NCI-H1694 (cell line): ENCODE results near the gene OAT.

ENCODE experiments used
- DNase-seq: peaks from one replicate; lab custom pipeline; 2025; lab: John Stamatoyannopoulos, UW

OAT gene

DNA sequence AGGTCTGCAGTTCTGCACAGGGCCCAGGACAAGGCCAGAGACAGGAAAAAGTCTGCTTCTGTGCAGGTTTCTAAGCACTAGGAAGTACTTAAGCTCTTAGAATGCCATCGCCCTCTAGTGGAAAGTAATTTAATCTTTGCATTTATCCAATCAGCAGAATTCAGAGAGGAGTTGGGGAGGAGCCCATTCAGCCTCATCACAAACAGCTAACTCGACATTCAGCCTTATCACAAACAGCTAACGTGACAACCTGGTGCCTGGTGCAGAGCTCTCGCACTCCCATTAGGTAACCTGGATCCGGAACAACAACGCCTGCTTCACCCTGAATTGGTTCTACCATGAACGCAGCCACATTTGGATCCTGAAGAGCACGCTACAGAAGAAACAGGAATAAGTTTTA, 15.2 kb downstream of the OAT start:
- peak; percentile 64 for DNase-seq

DNA sequence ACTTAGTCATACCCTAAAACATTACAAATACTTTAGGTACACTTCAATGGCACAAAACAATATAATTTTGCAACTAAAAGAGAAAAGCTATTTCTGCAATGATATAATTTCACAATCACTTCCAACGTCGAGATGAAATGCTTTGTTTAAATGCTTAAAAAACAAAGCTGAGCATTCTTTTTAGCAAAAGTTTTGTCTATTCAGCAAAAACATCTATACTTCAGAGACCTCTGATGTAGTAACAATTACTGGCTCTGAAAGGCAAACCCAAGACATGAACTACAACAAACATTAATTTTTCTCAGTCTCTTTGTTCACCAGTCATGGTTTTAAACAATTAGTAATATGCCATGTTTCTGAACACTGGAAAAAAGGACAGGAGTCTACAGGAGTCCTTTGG, 16.4 kb downstream of the OAT start:
- DNase-seq: no peak

DNA sequence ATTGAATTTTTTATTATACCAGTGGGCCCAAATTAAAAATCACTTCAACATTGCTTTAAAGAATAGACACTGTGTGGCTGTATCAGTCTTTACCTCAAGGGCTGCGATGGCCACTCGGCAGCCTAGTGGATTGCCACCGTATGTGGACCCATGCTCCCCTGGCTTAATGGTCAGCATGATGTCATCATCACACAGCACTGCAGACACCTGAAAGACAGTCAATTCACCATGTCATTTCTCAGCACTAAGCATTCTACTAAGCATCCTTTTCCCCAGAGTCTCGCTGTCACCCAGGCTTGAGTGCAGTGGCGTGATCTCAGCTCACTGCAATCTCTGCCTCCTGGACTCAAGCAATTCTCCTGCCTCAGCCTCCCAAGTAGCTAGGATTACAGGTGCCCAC, 17.1 kb downstream of the OAT start:
- DNase-seq: no peak

DNA sequence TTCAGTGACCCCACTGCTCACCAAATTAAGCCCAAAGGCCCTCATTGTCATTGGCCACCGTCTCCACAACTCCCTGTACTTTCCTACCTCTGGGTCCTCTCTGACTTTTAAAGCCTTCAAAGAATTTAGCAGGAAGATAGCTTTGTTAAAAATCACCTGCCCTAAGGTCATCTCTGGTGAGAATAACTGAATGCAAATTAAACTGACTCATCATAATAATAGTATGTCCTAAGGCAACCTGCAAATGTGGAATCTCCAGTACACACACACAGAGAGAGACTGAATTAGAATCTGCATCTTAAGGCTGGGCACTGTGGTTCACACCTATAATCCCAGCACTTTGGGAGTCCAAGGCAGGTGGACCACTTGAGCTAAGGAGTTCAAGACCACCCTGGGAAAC, 24.1 kb downstream of the OAT start:
- DNase-seq: no peak

DNA sequence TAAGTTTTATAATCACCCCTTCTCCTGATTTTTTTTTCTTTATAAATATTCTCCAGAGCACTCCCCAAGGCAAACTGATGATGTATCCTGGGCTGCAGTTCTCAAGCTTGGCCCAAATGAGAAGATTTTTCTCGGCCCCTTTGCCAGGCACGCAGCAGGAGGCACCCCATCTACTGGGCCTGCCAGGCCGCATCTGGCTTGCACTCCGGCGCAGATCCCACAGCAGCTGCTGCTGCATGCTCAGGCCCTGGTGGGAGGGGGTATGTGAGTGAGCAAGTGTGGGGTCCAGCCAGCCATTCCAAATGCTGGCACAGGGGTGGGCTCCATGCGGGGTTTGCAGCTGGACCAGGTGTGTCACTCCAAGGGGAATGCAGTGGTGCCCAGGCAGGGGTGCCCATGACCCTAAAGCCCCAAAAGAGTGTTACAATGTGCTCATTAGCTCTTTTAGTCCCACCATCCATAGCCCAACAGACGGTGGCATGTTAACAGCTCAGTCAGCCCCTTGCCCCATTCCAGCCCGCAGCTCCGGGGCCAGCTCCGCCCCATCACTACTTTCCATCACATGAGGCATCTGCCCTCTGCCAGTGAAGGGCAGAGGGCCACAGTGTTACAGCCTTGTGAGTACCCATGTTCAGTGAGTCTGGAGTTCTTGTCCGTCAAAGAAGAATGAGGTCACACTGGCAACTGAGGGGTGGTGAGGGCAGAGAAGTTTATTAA, 25.9 kb downstream of the OAT start:
- DNase-seq: no peak

DNA sequence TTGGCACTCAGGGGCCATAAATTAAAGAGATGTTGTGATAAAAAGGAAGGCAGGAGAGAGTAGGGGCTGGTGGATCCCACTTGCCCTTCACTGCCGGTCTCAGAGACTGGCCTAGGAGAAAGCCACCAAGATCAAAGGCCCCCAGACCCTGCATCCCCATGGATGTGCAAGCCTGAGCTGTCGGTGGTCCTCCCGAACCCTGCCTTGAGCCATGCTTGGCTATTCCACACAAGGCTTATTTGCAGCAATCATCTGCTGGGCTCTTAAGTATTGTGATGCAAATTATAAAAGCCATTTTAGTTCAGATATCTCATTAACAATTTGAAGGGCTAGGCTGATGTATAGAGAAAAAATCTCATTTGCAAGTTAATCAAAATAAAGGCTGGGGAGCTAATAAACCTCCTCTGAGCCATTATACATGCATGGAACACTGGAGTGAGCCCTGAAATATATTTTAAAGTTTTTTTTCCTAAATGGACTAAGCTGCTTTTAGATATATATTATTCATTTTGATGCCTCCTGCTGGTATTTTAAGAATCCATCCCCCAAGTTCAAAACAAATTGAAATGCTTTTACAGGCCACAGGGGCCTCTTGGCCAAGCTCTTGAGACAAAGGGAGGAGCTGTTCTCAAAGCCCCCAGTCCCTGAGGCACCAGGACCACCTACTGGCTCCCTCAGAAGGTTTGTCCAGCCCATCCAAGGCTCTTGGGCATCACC, 28.1 kb downstream of the OAT start:
- no peak for DNase-seq

DNA sequence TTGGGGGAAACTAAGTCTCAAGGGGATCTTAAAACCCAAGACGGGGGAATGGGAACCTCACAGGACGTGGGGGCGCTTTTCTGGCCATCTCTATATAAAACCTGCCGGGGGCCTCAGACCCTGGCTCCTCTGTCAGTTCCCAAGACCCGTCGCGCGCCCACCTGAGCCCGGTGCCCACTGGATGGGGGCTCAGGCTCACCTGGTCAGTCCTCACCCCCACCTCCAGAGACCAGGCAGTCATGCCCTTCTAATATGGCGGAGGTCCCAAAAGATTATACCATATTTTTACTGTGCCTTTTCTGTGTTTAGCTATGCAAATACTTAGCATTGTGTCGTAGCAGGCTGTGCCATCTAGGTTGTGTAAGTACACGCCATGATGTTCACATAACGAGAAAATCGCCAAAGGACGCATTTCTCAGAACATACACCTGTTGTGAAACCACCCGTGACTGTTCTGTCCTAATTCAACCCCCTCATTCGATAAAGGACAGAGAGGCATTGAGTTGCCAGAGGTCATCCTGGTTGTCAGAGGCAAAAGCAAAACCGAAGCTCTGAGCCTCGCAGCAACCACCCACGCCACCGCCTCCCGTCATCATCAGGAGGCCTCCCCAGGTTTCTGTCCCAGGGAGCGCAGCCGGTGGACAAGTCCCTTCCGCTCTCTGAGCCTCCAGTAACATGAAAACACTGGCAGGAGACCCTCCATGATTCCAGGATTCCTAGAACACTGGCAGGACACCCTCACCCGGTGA, 28.9 kb downstream of the OAT start:
- DNase-seq: no peak

DNA sequence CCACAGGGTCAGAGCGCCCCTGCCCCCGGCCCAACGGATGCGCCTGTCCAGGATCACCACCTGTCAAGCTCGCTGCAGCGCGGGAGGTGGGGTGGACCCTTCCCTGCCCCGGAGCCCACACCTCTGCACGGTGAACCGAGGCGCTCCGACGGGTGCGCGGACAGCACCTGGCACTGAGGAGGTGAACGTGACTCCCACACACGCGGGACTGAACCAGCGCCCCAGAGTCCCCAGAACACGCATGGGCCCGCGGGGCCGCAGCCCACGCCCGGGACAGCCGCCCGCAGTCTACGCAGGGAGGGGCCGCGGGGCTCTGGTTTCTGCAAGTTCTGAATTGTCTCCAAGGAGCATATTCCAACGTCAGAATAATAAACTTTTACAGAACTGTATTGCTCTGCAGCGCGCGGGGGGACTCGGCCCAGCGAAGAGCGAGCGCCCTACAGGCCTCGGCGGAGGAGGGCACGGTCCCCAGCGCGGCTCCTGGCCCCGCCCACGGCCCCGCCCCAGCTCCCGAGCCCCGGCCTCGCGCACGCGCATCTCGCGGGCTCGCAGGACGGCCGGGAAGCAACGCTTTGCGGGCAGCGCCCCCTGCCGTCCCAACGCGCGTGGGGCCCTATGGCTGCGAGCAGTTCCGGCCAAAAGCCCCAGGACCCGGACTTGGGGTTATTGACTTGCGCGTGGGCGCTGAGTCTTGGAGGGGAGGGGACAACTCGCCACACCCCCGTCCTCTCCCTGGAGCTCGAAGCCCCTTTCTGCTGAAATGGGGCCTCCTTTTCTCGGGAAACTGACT, 29.7 kb downstream of the OAT start:
- DNase-seq: peak; percentile 21

DNA sequence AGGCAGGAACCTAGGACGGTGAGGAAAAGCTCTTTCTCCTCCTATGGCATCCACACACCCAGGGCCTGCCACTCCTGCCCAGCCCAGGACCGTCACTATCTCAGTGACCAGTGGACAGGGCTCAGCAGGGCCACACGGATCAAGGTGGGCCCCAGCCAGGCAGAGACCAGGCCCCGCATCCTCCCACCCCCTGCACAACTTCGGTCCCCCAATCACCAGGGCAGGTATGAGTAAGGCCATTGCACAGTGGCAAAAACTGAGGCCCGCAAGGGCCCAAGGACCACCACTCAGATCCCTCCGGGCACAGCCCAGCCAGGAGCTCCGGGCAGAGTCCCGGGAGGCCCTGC, 30.3 kb downstream of the OAT start:
- no peak for DNase-seq

DNA sequence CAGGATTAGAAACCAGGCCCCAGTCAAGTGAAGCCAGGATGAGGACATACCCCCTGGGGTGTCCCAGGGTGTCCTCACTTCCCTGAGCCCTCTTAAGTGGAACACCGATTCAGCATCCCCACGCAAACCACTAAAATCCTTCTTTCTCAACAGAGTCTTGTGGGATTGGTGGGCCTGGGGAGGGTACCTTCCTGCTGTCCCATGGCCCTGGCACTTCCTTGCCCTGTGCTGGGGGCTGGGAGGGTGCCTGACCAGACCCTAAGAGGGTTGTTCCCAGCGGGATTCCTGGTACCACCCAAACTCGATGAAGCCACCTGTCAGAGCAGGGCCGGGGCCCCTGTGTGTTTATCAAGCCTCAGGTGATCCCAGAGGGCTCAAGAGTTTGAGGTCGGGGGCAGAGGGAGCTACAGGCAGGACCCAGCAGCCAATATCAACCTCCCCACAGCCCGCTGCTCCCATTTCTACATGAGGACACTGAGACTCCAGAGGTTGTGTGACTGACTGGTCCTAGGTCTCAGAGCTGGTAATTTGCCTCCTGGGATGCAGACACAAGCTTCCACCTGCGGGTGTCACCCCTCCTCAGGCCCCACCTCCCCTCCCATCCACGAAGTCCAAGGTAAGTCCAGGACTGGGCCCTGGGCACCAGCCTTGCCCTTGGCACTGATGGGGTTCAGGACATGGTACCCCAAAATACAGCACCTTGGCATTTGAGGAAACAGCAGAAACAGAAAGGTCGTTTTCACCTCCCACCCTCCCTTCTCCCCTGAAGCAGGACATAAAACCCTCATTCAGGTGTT, 31.4 kb downstream of the OAT start:
- DNase-seq: no peak

DNA sequence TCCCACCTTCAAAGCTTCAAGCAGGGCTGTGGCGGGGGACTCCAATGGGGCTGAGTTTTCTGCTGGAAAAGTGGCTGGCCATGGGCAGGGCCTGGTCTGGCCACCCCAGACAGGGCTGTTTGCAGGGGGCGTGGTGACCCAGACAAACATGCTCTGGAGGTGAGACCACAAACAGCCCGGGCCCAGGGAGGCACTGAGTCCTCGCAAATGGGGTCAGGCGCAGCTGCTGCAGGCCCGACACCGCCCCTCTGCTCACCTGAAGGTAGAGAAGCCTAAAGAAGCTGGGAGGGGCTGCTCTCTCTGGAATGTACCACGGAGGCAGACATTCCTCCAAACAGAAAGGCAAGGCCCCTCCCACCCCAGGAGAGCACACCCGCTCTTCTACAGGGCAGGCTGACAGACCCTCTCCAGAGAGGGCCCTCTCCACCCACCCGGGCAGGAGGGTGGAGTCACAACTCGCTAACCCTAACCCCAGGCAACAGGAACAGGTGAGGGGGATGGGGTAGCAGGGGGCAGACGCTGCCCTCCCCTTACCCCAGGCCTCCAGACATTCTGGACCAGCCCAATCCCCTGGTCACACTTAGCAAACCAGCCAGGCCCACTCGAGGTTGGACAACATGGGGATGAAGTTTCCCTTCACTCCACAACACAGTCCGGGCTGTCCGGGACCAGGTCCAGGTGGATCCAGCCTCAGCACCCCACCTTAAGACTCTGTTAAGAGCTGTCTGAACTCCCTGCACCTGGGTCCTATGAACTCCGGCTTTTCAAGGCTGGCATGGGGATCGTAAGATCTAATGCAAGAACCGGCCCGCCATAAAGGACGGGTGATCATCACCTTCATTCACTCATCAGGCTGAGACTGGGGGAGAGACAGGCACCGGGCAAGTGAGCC, 32.3 kb downstream of the OAT start:
- DNase-seq: no peak

DNA sequence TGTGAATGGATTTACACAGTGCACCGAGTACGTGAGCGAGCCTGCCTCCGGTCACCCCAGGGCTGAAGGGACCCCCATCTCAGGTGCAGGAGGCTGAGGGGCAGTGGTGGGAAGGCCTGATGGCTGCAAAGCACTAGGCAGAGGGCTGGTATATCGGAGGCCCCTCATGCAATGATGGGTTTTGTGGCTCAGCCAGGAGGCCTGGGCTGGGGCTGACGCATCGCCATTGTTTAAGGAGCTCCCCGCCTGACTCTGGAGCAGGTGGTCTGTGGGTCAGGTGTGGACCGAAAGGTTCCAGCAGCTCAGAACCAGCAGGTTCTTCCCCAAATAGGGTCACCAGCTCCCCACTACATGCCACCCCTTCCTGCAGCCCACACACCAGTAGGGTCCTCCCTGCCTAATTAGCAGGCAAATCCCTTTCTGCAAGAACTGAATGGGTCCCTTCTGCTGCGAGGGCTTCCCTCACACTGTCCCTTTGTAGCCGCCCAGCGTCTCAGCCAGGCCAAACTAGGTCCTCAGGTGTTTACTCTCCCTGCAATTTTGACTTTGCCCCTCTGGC, 33.0 kb downstream of the OAT start:
- DNase-seq: no peak

DNA sequence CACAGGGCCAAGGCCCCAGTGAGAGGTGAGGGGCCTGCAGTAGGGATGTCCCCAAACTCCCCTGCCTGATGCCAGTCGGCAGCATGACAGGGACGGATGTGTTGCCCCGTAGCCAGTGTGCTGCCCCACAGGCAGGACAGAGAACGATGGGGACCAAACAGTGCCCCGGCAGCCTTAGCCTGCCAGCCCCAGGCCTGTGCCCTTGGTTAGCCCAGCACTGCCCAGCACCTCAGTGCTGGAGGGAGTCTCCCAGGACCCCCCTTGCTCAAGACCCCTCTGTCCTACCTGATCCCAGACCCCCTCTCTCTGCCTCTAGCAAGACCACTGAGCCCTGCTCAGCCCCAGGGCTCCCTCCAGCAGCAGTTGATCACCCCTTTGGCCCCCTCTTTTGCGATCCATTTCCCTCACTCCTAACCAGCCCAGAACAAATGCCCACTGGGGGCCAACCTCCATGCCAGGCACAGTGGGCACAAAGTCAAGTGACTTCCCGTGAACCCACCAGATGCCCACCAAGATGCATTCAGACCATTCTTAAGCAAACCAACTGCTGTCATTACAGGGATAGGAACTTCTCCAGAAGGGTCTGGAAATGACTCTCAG, 34.0 kb downstream of the OAT start:
- DNase-seq: no peak

DNA sequence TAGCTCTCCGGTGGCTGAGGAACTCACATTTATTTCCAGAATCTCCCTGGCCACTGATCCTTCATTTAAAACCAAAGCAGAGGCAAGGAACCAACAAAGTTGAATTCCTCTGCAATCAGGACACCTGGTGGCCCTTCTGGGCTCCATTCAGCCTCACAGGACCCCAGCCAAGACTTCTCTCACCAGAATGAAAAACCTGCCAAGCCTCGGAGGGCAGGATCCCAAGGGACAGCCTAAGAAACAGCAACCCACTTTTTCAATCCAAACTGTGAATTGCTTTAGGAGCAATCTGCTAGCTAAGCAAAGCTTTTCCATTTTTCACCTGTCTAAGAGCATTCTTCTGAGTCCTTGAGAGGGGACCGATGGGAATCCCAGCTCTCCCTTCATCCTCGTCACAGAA, 34.6 kb downstream of the OAT start:
- DNase-seq: no peak

DNA sequence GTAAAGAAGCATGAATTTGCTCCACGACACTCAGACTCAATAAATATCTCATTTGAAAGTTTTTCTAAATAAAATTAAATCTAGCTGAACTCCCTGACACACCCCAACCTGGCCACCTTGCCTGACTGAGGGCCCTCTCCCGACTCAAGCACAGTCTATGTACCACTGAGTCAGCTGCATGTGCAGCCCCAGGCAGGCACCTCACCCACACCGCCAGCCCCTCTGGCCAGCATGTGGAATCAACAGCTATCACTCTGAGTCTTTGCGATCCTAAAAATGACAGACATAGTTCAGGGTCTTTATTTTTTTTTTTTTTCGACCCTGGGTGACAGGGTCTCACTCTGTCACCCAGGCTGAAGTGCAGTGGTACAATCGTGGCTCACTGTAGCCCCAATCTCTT, 35.2 kb downstream of the OAT start:
- DNase-seq: no peak

DNA sequence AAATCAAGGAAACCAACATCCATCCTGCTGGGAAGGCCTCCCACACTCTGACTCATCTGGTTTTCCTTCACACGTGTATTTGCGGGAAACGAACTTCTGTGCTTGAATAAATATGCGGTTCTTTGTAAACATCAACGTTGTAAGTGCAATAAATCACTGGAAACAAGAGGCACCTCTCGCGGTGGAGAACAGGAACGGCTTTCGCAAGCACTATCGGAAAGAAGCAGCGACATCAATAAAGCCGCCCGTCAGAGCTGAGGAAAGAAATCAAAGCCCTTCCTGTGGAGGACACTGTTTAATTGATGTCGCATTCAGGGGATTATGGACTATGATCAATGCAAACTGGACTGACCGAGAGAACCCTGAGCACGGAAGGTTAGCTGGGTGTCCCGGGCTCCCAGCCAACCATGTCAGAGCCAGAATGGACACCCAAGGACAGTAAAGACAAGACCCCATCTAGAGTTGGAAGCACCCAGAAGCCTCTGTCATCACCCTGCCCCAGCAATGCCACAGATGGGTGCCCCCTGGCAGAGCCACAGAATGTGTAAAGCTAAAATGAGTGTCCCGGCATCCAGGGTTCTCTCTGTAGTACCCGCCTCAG, 37.6 kb downstream of the OAT start:
- DNase-seq: no peak

DNA sequence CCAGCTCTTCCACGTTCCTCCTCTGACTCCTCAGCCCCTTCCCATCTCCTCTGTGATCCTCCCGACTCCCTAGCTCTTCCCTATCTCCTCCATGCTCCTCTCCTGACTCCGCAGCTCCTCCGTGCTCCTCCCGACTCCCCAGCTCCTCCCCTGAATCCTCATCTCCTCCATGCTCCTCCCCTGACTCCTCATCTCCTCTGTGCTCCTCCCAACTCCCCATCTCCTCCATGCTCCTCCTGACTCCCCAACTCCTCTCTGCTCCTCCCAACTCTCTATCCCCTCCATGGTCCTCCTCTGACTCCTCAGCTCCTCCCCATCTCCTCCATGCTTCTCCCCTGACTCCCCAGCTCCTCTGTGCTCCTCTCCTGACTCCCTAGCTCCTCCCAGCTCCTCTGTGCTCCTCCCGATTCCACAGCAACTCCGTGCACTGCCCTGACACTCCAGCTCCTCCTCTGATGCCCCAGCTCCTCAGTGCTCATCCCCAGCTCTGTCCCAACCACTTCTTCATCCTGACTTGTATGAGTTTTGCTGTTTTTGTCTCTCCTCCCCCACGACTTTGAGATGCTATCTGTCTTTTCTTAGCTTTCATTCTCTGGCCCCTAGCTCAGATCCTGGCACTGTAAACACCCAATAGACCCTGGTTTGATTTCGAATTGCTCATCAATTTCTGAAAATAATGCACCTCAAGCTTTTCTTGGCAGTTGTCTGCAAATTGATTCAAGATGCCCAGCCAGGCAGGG, 38.3 kb downstream of the OAT start:
- DNase-seq: no peak

DNA sequence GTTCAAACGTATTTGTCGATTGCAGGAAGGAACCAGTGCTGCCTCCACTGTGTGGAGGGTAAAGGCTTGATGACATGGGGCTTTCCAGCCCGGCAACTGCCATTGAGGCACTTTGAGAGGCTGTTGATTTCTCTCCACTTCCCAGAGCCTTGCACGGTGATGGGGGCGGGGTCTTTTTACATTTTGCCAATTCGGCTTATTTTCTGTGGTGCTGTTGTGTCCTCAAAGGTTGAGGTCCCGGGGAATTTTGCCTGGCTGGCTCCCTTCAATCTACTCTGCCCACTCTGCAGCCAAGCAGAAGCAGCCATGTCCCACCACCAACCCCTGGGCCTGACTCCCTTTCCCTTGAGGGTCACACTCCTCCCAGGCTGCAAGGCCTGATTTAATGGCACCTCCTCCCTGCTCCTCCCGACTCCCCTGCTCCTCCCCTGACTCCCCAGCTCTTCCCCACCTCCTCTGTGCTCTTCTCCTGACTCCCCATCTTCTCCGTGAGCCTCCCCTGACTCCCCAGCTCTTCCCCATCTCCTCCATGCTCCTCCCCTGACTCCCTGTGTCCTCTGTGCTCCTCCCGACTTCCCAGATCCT, 39.0 kb downstream of the OAT start:
- DNase-seq: no peak
